ENCODE measurements around the gene RHOBTB3. TPM values are rescaled to one million over a fixed set of nuclear protein-coding genes. Genes with fewer than 3 reads are reported as not detected.

The RHOBTB3 gene
- total RNA-seq, 1 experiment from 2014 or later = 6.8 TPM

DNA sequence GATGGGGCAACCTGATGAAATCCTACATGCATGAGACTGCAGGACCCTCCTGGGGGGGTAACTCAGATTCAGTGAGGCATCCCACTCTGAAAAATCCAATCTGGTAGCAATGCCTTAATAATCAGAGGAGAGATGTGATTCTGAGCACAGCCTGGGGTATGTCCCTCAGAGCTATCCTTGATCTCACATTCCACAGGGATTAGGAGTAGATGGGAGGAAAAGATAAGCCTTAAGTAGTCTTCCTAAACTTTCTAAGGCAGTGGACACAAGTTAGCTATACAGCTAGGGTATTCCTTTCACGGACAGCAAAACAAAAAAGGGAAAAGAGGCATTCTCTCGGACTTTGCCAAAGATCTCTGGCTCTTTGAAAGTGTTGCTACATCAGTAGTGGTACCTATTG is 44.5 kb upstream of the RHOBTB3 start:
- Histone ChIP-seq H3K9ac (ENCODE audit: extremely low read depth, insufficient read length, low read length) (no peak overlapping the region), H3K27me3 (ENCODE audit: insufficient read depth, low read length) (no peaks in the 10 kb centered on the region), H2BK120ac (ENCODE audit: low read depth, low read length, poor library complexity, severe bottlenecking) (no peak overlapping the region), H3K4me2 (ENCODE audit: insufficient read depth, insufficient read length, low read length) (no peak overlapping the region), H3T11ph (ENCODE audit: low read length) (no peak overlapping the region), H2BK15ac (ENCODE audit: low read depth, low read length) (no peak overlapping the region), H3K18ac (ENCODE audit: insufficient read length, low read depth, low read length) (no peak overlapping the region), H4K91ac (ENCODE audit: insufficient read length, low read depth, low read length) (no peak overlapping the region), H3K79me2 (ENCODE audit: insufficient read depth, low read length) (no peaks in the 10 kb centered on the region), H3K4me1 (ENCODE audit: insufficient read depth, low read length) (no peaks in the 10 kb centered on the region), H3K23me2 (ENCODE audit: insufficient read length, low read depth, low read length, poor library complexity, severe bottlenecking) (no peaks in the 10 kb centered on the region), H3K27ac (ENCODE audit: insufficient read length, low read depth, low read length) (no peak overlapping the region), H3K14ac (ENCODE audit: insufficient read depth, low read length) (no peak overlapping the region), H3K4ac (ENCODE audit: low read depth, low read length) (no peak overlapping the region), H2AK5ac (ENCODE audit: insufficient read length, low read length) (no peak overlapping the region), H3K79me1 (ENCODE audit: insufficient read depth, low read depth, low read length, poor library complexity, severe bottlenecking) (no peaks in the 10 kb centered on the region), H2BK12ac (ENCODE audit: insufficient read length, low read depth, low read length) (no peak overlapping the region), H4K20me1 (ENCODE audit: control insufficient read depth, insufficient read depth, insufficient read length) (no peaks in the 10 kb centered on the region), H4K8ac (replicated peaks; ENCODE audit: insufficient read length, low read depth, low read length) (no peak overlapping the region), H3K56ac (ENCODE audit: insufficient read length, low read depth, low read length) (no peak overlapping the region), H2BK20ac (ENCODE audit: low read depth, low read length, poor library complexity, severe bottlenecking) (no peak overlapping the region), H3K23ac (ENCODE audit: insufficient read length, low read depth, low read length) (no peak overlapping the region), H3K9me3 (ENCODE audit: control insufficient read depth, low read depth, low read length) (no peaks in the 10 kb centered on the region), H2AFZ (ENCODE audit: low read length) (no peak overlapping the region), H4K5ac (ENCODE audit: insufficient read length, low read depth, low read length) (no peak overlapping the region), H2BK5ac (ENCODE audit: insufficient read length, low read length) (no peak overlapping the region)
- no peak for TF ChIP-seq CTCF (conservative IDR thresholded peaks at IDR 0.05)
- no peak for DNase-seq
- Mint-ChIP-seq H3K36me3 (ENCODE audit: insufficient read depth in 1 of 3, low read depth in 3 of 3) (no peaks in the 10 kb centered on the region; a peak in 1 of 7 replicates), H3K4me1 (peaks cover 3 to 5% of the 10 kb centered on the region in 2 experiments; a peak in 2 of 4 replicates), H3K27me3 (ENCODE audit: low read depth) (no peaks in the 10 kb centered on the region; the same call in 1 of the 2 replicates), H3K27ac (no peak overlapping the region), H3K4me3 (no peak overlapping the region), H3K9me3 (no peaks in the 10 kb centered on the region)
- no CpG with 5 or more reads among the region's 2 CpGs for WGBS (ENCODE audit: extremely low coverage, insufficient read length, low lambda C conversion rate)
